ENCODE measurements around the gene C3orf70. TPM values are rescaled to one million over a fixed set of nuclear protein-coding genes. Genes with fewer than 3 reads are reported as not detected.
A peak's percentile ranks its signal among the peaks of the same experiment; 100 is the strongest.

The C3orf70 gene
- total and polyA plus RNA-seq, 2 of the 8 experiments (the other 6 are each of a cell fraction or from before 2014, with no cell fraction given): 1.7 to 2.0 TPM

- H3K9ac ChIP-seq (replicated peaks in 1 of 4; ENCODE audit: extremely low read depth in 1 of 4, low read depth in 3 of 4, low read length in 3 of 4): peak overlapping the region in 2 of 4 experiments; percentile 38 to 41; a peak in 2 of 7 replicates
- peak overlapping the region; percentile 99 for H2BK15ac ChIP-seq (ENCODE audit: low read length)
- ChIA-PET CTCF (ENCODE audit: partially characterized antibody) (interaction anchor here (0.6 kb wide), 1 partner anchor 14 kb away, joined by 3 read pairs; no protein-coding TSS in a partner anchor), POLR2A (ENCODE audit: partially characterized antibody) (no interaction called here)
- FAIRE-seq (no peak), DNase-seq (ENCODE audit: low read depth in 1 of 2, low spot score in 2 of 2) (peak in 1 of 2 experiments; percentile 54)
- peak overlapping the region; percentile 74 for H3K56ac ChIP-seq (replicated peaks; ENCODE audit: insufficient read length, low read depth, low read length)
- WGBS, 2 experiments (ENCODE audit: extremely low coverage in 1 of 2, insufficient coverage in 1 of 2, insufficient read length in 1 of 2, insufficient replicate concordance in 2 of 2, low coverage in 1 of 2, low lambda C conversion rate in 2 of 2, missing lambda C conversion rate in 1 of 2): 75 to 100% methylated on average over 1 to 16 of the region's 16 CpGs
- H2AFZ ChIP-seq (ENCODE audit: low read length): peak overlapping the region; percentile 97
- peak overlapping the region; percentile 80 for H4K8ac ChIP-seq (ENCODE audit: extremely low read depth, insufficient read depth, low read length)
- H2AK5ac ChIP-seq (ENCODE audit: low read depth, low read length): peak overlapping the region; percentile 95
- no peaks in the 10 kb centered on the region for H3K79me1 ChIP-seq (ENCODE audit: low read depth, low read length)
- peaks cover 0 to 29% (median 19%) of the 10 kb centered on the region in 4 experiments; a peak in 6 of 7 replicates for H3K27me3 ChIP-seq (replicated peaks in 1 of 4; ENCODE audit: control insufficient read depth in 3 of 4, extremely low read depth in 1 of 4, insufficient read depth in 3 of 4, low read length in 3 of 4)
- H3K79me2 ChIP-seq (ENCODE audit: control insufficient read depth in 1 of 2, insufficient read depth in 2 of 2, low read length in 2 of 2): no peaks in the 10 kb centered on the region
- peaks cover 3 to 9% of the 10 kb centered on the region in 2 experiments for H4K20me1 ChIP-seq (replicated peaks in 1 of 2; ENCODE audit: control insufficient read depth in 1 of 2, insufficient read depth in 2 of 2, low read length in 2 of 2)
- peaks cover 14% of the 10 kb centered on the region for H3K23me2 ChIP-seq (ENCODE audit: low read depth, low read length)
- peak overlapping the region in 2 of 4 experiments; percentile 46 to 88; a peak in 3 of 8 replicates for H3K4me3 ChIP-seq (ENCODE audit: extremely low read depth in 1 of 4, insufficient read depth in 2 of 4, low read depth in 3 of 4, low read length in 4 of 4)
- H3K4me2 ChIP-seq (ENCODE audit: insufficient read depth in 1 of 2, low read depth in 2 of 2, low read length in 2 of 2): peak overlapping the region; percentile 91 to 100
- H2BK20ac ChIP-seq (ENCODE audit: low read length): peak overlapping the region; percentile 38
- H3K9me3 ChIP-seq (ENCODE audit: insufficient read depth in 2 of 2, low read depth in 1 of 2, low read length in 1 of 2): no peaks in the 10 kb centered on the region
- H4K91ac ChIP-seq (replicated peaks; ENCODE audit: insufficient read length, low read length): peak overlapping the region; percentile 97
- H3K4ac ChIP-seq (replicated peaks; ENCODE audit: insufficient read length, low read depth, low read length): peak overlapping the region; percentile 87
- peak overlapping the region; percentile 99 for H2BK12ac ChIP-seq (ENCODE audit: low read depth, low read length)
- TF ChIP-seq ZNF274 (IDR thresholded peaks at IDR 0.05; ENCODE audit: borderline replicate concordance, extremely low read depth, low read length) (no peak), RAD21 (IDR thresholded peaks at IDR 0.05 in 1 of 2, conservative IDR thresholded peaks at IDR 0.05 in 1 of 2; ENCODE audit: low read depth in 2 of 2, low read length in 2 of 2) (peak in 1 of 2 experiments; percentile 21; a peak in 1 of 4 replicates), E2F6 (IDR thresholded peaks at IDR 0.05) (0 out of 2 replicates have a peak, but pooled peaks have one; percentile 13), TEAD4 (IDR thresholded peaks at IDR 0.05; ENCODE audit: low read depth, low read length) (0 out of 2 replicates have a peak, but pooled peaks have one; percentile 16), SIX5 (IDR thresholded peaks at IDR 0.05; ENCODE audit: low read depth, low read length) (no peak), CTCF (IDR thresholded peaks at IDR 0.05; ENCODE audit: control extremely low read depth in 1 of 3, insufficient read depth in 1 of 3, low read depth in 1 of 3, low read length in 3 of 3) (peak in 2 of 3 experiments; percentile 40 to 48; a peak in 2 of 4 replicates)
- H2BK120ac ChIP-seq (replicated peaks; ENCODE audit: low read depth, low read length): peak overlapping the region; percentile 94
- no peaks in the 10 kb centered on the region for H3K36me3 ChIP-seq (ENCODE audit: control insufficient read depth in 2 of 4, insufficient read depth in 4 of 4, low read length in 3 of 4)
- peak overlapping the region; percentile 27 for H3K14ac ChIP-seq (ENCODE audit: insufficient read length)
- H2BK5ac ChIP-seq (ENCODE audit: low read depth, low read length): peak overlapping the region; percentile 77
- peak overlapping the region; percentile 79 for H3K18ac ChIP-seq (ENCODE audit: extremely low read depth, low read length)
- peak overlapping the region; percentile 36 for H4K5ac ChIP-seq (ENCODE audit: insufficient read length, low read depth, low read length)
- no peak overlapping the region for H3K27ac ChIP-seq (ENCODE audit: low read depth, low read length)
- no peak overlapping the region for H3K23ac ChIP-seq (ENCODE audit: insufficient read length)
- H3K4me1 ChIP-seq (replicated peaks in 1 of 4; ENCODE audit: control insufficient read depth in 3 of 4, insufficient read depth in 4 of 4, low read length in 3 of 4): peaks cover 4 to 9% (median 6%) of the 10 kb centered on the region in 4 experiments; a peak in 6 of 7 replicates
Observed at GRCh38 chr3:185153861-185154629, 1.2 kb upstream of the C3orf70 start.
